Trophoblast cell (in vitro differentiated cells and primary cell): Measurements from ENCODE around the gene CDC25B.

Source experiments
- DNase-seq, 2 donors: peaks; one replicate each; pipeline ENCODE4 v3.0.0-alpha.2; 2016
- H2AFZ ChIP-seq: 2 replicates; pipeline ENCODE4 v1.6.1; 2013; ENCODE audit warnings: low read length, moderate library complexity, mild to moderate bottlenecking; ENCODE audit not compliant: insufficient read depth, poor library complexity
- H2AK5ac ChIP-seq: 2 replicates; pipeline ENCODE4 v1.6.1; 2013; ENCODE audit warnings: mild to moderate bottlenecking, low read length
- H2BK120ac ChIP-seq: 2 replicates; pipeline ENCODE4 v1.6.1; 2013; ENCODE audit warnings: low read length, mild to moderate bottlenecking, moderate library complexity; ENCODE audit not compliant: insufficient read depth, poor library complexity
- H2BK12ac ChIP-seq: 2 replicates; pipeline ENCODE4 v1.6.1; 2013; ENCODE audit warnings: mild to moderate bottlenecking, low read length, moderate library complexity
- H2BK5ac ChIP-seq: 2 replicates; pipeline ENCODE4 v1.6.1; 2013; ENCODE audit warnings: low read length, low read depth, moderate library complexity, mild to moderate bottlenecking; ENCODE audit not compliant: poor library complexity
- H3K14ac ChIP-seq: 2 replicates; pipeline ENCODE4 v1.6.1; 2013; ENCODE audit warnings: mild to moderate bottlenecking, low read length
- H3K18ac ChIP-seq: 2 replicates; pipeline ENCODE4 v1.6.1; 2013; ENCODE audit warnings: mild to moderate bottlenecking, low read length
- H3K23ac ChIP-seq: 2 replicates; pipeline ENCODE4 v1.6.1; 2013; ENCODE audit warnings: low read length
- H3K27ac ChIP-seq: 2 replicates; pipeline ENCODE4 v1.5.1; 2013; ENCODE audit warnings: low read depth, mild to moderate bottlenecking, inconsistent platforms, low read length, moderate library complexity
- H3K27me3 ChIP-seq: 2 replicates; pipeline ENCODE4 v1.6.1; 2013; ENCODE audit warnings: inconsistent platforms, mild to moderate bottlenecking, low read length, moderate library complexity; ENCODE audit not compliant: insufficient read depth
- H3K36me3 ChIP-seq, 2 experiments: 1 replicate in 1 of 2; 2 replicates in 1 of 2; pipeline ENCODE4 v1.6.1; 2013; ENCODE audit warnings: low read length in 2 of 2, mild to moderate bottlenecking in 2 of 2, moderate library complexity in 1 of 2; ENCODE audit not compliant: insufficient read depth in 2 of 2, control insufficient read depth in 1 of 2
- H3K4ac ChIP-seq: 2 replicates; pipeline ENCODE4 v1.6.1; 2013; ENCODE audit warnings: low read depth, mild to moderate bottlenecking, low read length, moderate library complexity
- H3K4me1 ChIP-seq, 2 experiments: 1 replicate in 1 of 2; 2 replicates in 1 of 2; pipeline ENCODE4 v1.6.1; 2013; ENCODE audit warnings: low read length in 2 of 2, mild to moderate bottlenecking in 2 of 2, moderate library complexity in 1 of 2; ENCODE audit not compliant: insufficient read depth in 2 of 2, control insufficient read depth in 1 of 2
- H3K4me2 ChIP-seq: 2 replicates; pipeline ENCODE4 v1.6.1; 2013; ENCODE audit warnings: inconsistent platforms, mild to moderate bottlenecking, low read length, moderate library complexity
- H3K4me3 ChIP-seq: 2 replicates; pipeline ENCODE4 v1.5.1; 2013; ENCODE audit warnings: mild to moderate bottlenecking, low read depth, low read length, inconsistent platforms
- H3K79me1 ChIP-seq: one replicate; pipeline ENCODE4 v1.6.1; 2013; ENCODE audit warnings: low read length
- H3K79me2 ChIP-seq: 2 replicates; pipeline ENCODE4 v1.6.1; 2013; ENCODE audit warnings: low read length, mild to moderate bottlenecking; ENCODE audit not compliant: control insufficient read depth, insufficient read depth, poor library complexity
- H3K9ac ChIP-seq: 2 replicates; pipeline ENCODE4 v1.6.1; 2013; ENCODE audit warnings: mild to moderate bottlenecking, low read length
- H3K9me3 ChIP-seq: 2 replicates; pipeline ENCODE4 v1.6.1; 2013; ENCODE audit warnings: low read depth, mild to moderate bottlenecking, control low read depth, inconsistent platforms, low read length; ENCODE audit not compliant: insufficient read depth
- H4K12ac ChIP-seq: 2 replicates; pipeline ENCODE4 v1.6.1; 2013; ENCODE audit warnings: low read depth, mild to moderate bottlenecking, low read length, moderate library complexity
- H4K8ac ChIP-seq: 2 replicates; pipeline ENCODE4 v1.6.1; 2013; ENCODE audit warnings: low read depth, mild to moderate bottlenecking, low read length, moderate library complexity
- H4K91ac ChIP-seq: one replicate; pipeline ENCODE4 v1.6.1; 2013; ENCODE audit warnings: low read depth, mild to moderate bottlenecking, low read length, moderate library complexity
- WGBS: extraction: QIAGEN DNeasy Blood & Tissue Kit; methylation state at CpG from one replicate; pipeline ENCODE4 v1.1.7; 2013; ENCODE audit warnings: missing lambda C conversion rate; ENCODE audit not compliant: insufficient read length, insufficient coverage; ENCODE audit errors: extremely low coverage; 5-methylcytosine and 5-hydroxymethylcytosine counted together

The CDC25B gene

GRCh38 chr20:3777716-3778629, 18.1 kb upstream of the CDC25B start:
- H4K12ac ChIP-seq = no peak overlapping the region
- no peak overlapping the region for H2AK5ac ChIP-seq
- no peak overlapping the region for H3K9ac ChIP-seq
- H3K4ac ChIP-seq = no peak overlapping the region
- no peak overlapping the region for H3K27ac ChIP-seq
- no peaks in the 10 kb centered on the region for H3K79me2 ChIP-seq
- H4K91ac ChIP-seq = no peak overlapping the region
- H2BK5ac ChIP-seq = no peak overlapping the region
- peak overlapping the region; percentile 62 for H4K8ac ChIP-seq
- no peak overlapping the region for H3K23ac ChIP-seq
- no peaks in the 10 kb centered on the region for H3K79me1 ChIP-seq
- no peak overlapping the region for H3K18ac ChIP-seq
- peak overlapping the region; percentile 80 for H3K4me2 ChIP-seq
- peak; percentile 33 to 64 for DNase-seq
- peaks cover 17 to 18% of the 10 kb centered on the region in 2 experiments for H3K4me1 ChIP-seq
- H2AFZ ChIP-seq = peak overlapping the region; percentile 78
- H2BK120ac ChIP-seq = no peak overlapping the region
- no peak overlapping the region for H2BK12ac ChIP-seq
- peak overlapping the region; percentile 34 for H3K4me3 ChIP-seq
- H3K14ac ChIP-seq = no peak overlapping the region
- peaks cover 23% of the 10 kb centered on the region for H3K27me3 ChIP-seq
- peaks cover 8% of the 10 kb centered on the region for H3K9me3 ChIP-seq
- no peaks in the 10 kb centered on the region for H3K36me3 ChIP-seq
- no CpG with 5 or more reads among the region's 70 CpGs for WGBS

- no CpG with 5 or more reads among the region's 18 CpGs for WGBS
- Histone ChIP-seq H4K8ac (no peak overlapping the region), H3K27me3 (peaks cover 23% of the 10 kb centered on the region), H2AK5ac (no peak overlapping the region), H2BK5ac (no peak overlapping the region), H3K4me2 (no peak overlapping the region), H4K91ac (no peak overlapping the region), H2AFZ (no peak overlapping the region), H2BK12ac (no peak overlapping the region), H3K9me3 (peaks cover 8% of the 10 kb centered on the region), H3K4me3 (no peak overlapping the region), H2BK120ac (no peak overlapping the region), H3K18ac (no peak overlapping the region), H3K79me1 (no peaks in the 10 kb centered on the region), H3K4ac (no peak overlapping the region), H3K36me3 (no peaks in the 10 kb centered on the region), H3K4me1 (peaks cover 23 to 27% of the 10 kb centered on the region in 2 experiments), H3K27ac (no peak overlapping the region), H3K9ac (no peak overlapping the region), H3K23ac (no peak overlapping the region), H3K79me2 (peaks cover 2% of the 10 kb centered on the region), H3K14ac (no peak overlapping the region), H4K12ac (no peak overlapping the region)
- no peak for DNase-seq
Observed at GRCh38 chr20:3778976-3779375, 17.1 kb upstream of the CDC25B start.

- H4K12ac ChIP-seq = no peak within 1 kb of the TSS
- WGBS = no CpG with 5 or more reads among the region's 28 CpGs
- peaks cover 8 to 12% of the 10 kb centered on the region in 2 experiments for H3K36me3 ChIP-seq
Observed at GRCh38 chr20:3781153-3781910, 14.8 kb upstream of the CDC25B start, which contains the start of gene SPEF1. Gene SPEF1 (minus strand): TSS chr20:3781448. CDS start chr20:3781287, 161 bp downstream.

GRCh38 chr20:3782597-3782996, 13.5 kb upstream of the CDC25B start:
- no peak overlapping the region for H2AK5ac ChIP-seq
- H4K8ac ChIP-seq = no peak overlapping the region
- H3K36me3 ChIP-seq = peaks cover 8 to 12% of the 10 kb centered on the region in 2 experiments
- no peak overlapping the region for H4K12ac ChIP-seq
- H3K14ac ChIP-seq = no peak overlapping the region
- WGBS = no CpG with 5 or more reads among the region's 6 CpGs
- H3K27me3 ChIP-seq = peaks cover 15% of the 10 kb centered on the region
- no peak overlapping the region for H3K27ac ChIP-seq
- no peak for DNase-seq
- H3K79me2 ChIP-seq = peaks cover 5% of the 10 kb centered on the region
- H3K4me1 ChIP-seq = peaks cover 31 to 43% of the 10 kb centered on the region in 2 experiments
- H2BK5ac ChIP-seq = no peak overlapping the region
- H3K9me3 ChIP-seq = peaks cover 5% of the 10 kb centered on the region
- no peak overlapping the region for H4K91ac ChIP-seq
- H2AFZ ChIP-seq = no peak overlapping the region
- no peak overlapping the region for H3K4ac ChIP-seq
- no peak overlapping the region for H3K4me2 ChIP-seq
- peaks cover 3% of the 10 kb centered on the region for H3K79me1 ChIP-seq
- no peak overlapping the region for H3K9ac ChIP-seq
- no peak overlapping the region for H2BK12ac ChIP-seq
- H3K23ac ChIP-seq = no peak overlapping the region
- H2BK120ac ChIP-seq = no peak overlapping the region
- no peak overlapping the region for H3K4me3 ChIP-seq
- no peak overlapping the region for H3K18ac ChIP-seq

More at GRCh38 chr20:3781153-3781910, 14.8 kb upstream of the CDC25B start, which contains the start of gene SPEF1:
- no peak within 1 kb of the TSS for H2AFZ ChIP-seq
- H2BK5ac ChIP-seq = no peak within 1 kb of the TSS
- peak within 1 kb of the TSS; percentile 2 for H4K8ac ChIP-seq
- H3K79me2 ChIP-seq = peaks cover 5% of the 10 kb centered on the region
- peaks cover 3% of the 10 kb centered on the region for H3K79me1 ChIP-seq
- no peak within 1 kb of the TSS for H3K23ac ChIP-seq
- no peak within 1 kb of the TSS for H3K14ac ChIP-seq
- H3K4me1 ChIP-seq = peaks cover 34 to 46% of the 10 kb centered on the region in 2 experiments
- DNase-seq = peak; percentile 85 to 97
- H3K4me2 ChIP-seq = peak within 1 kb of the TSS; percentile 86
- H3K27me3 ChIP-seq = peaks cover 23% of the 10 kb centered on the region
- H4K91ac ChIP-seq = no peak within 1 kb of the TSS
- peak within 1 kb of the TSS; percentile 56 for H3K4me3 ChIP-seq
- H3K9ac ChIP-seq = no peak within 1 kb of the TSS
- H3K4ac ChIP-seq = no peak within 1 kb of the TSS
- H3K18ac ChIP-seq = no peak within 1 kb of the TSS
- no peak within 1 kb of the TSS for H2AK5ac ChIP-seq
- H3K9me3 ChIP-seq = peaks cover 10% of the 10 kb centered on the region
- H2BK120ac ChIP-seq = no peak within 1 kb of the TSS
- no peak within 1 kb of the TSS for H3K27ac ChIP-seq
- H2BK12ac ChIP-seq = no peak within 1 kb of the TSS
